GM23338 (cell line): ENCODE measurements around the gene COX6B1. TPM values are rescaled to one million over a fixed set of nuclear protein-coding genes. Genes with fewer than 3 reads are reported as not detected.
A peak's percentile ranks its signal among the peaks of the same experiment; 100 is the strongest.

Experiments
- ATAC-seq: fragments of 200-7000 bp; cut with Tn5 transposase; 3 replicates; pipeline ENCODE4 v1.9.1; 2020
- DNase-seq: peaks from one replicate; pipeline ENCODE4 v3.0.0-alpha.2; 2015; ENCODE audit warnings: low spot score
- H2AFZ ChIP-seq: fragments of 200-600 bp; sonication (generic); 2 replicates; pipeline ENCODE4 v1.8.0; 2016; ENCODE audit warnings: antibody characterized with exemption, mild to moderate bottlenecking, moderate library complexity
- H3F3A ChIP-seq: fragments of 200-600 bp; sonication (generic); replicated peaks from 2 replicates; pipeline ENCODE4 v1.8.0; 2017; ENCODE audit warnings: antibody characterized with exemption, mixed run types, low read depth
- H3K27ac ChIP-seq: fragments of 200-600 bp; sonication (generic); 2 replicates; pipeline ENCODE4 v1.6.1; 2016; ENCODE audit warnings: low read depth
- H3K27me3 ChIP-seq: fragments of 200-600 bp; sonication (generic); 2 replicates; pipeline ENCODE4 v1.8.0; 2016; ENCODE audit warnings: mild to moderate bottlenecking, mixed run types, moderate library complexity; ENCODE audit not compliant: insufficient read depth
- H3K36me3 ChIP-seq: fragments of 200-600 bp; sonication (generic); 2 replicates; pipeline ENCODE4 v1.8.0; 2016; ENCODE audit warnings: mild to moderate bottlenecking; ENCODE audit not compliant: insufficient read depth
- H3K4me1 ChIP-seq: fragments of 200-600 bp; sonication (generic); 2 replicates; pipeline ENCODE4 v1.8.0; 2016; ENCODE audit warnings: mild to moderate bottlenecking, moderate library complexity; ENCODE audit not compliant: insufficient read depth
- H3K4me2 ChIP-seq: fragments of 200-600 bp; sonication (generic); 2 replicates; pipeline ENCODE4 v1.7.1; 2017; ENCODE audit warnings: mixed run types
- H3K4me3 ChIP-seq: fragments of 200-600 bp; sonication (generic); 2 replicates; pipeline ENCODE4 v1.6.1; 2016; ENCODE audit warnings: mixed run types
- H3K79me2 ChIP-seq: fragments of 200-600 bp; sonication (generic); replicated peaks from 2 replicates; pipeline ENCODE4 v1.8.0; 2017; ENCODE audit warnings: mild to moderate bottlenecking; ENCODE audit not compliant: insufficient read depth
- H3K9me2 ChIP-seq: fragments of 200-600 bp; sonication (generic); 2 replicates; pipeline ENCODE4 v1.8.0; 2017; ENCODE audit not compliant: insufficient read depth
- H4K20me1 ChIP-seq: fragments of 200-600 bp; sonication (generic); replicated peaks from 2 replicates; pipeline ENCODE4 v1.8.0; 2017; ENCODE audit warnings: mild to moderate bottlenecking; ENCODE audit not compliant: insufficient read depth
- H3K27ac Mint-ChIP-seq: 2 replicates; pipeline ENCODE4 v1.8.0; 2020; ENCODE audit warnings: inconsistent platforms, mild to moderate bottlenecking, moderate library complexity, mixed read lengths
- H3K27me3 Mint-ChIP-seq: 3 replicates; pipeline ENCODE4 v1.8.0; 2022; ENCODE audit warnings: low read depth, mild to moderate bottlenecking, moderate library complexity, mixed read lengths, inconsistent platforms; ENCODE audit not compliant: insufficient read depth, poor library complexity
- H3K36me3 Mint-ChIP-seq: 3 replicates; pipeline ENCODE4 v1.8.0; 2021; ENCODE audit warnings: low read depth, mild to moderate bottlenecking, inconsistent platforms, moderate library complexity, mixed read lengths
- H3K4me1 Mint-ChIP-seq: 3 replicates; pipeline ENCODE4 v1.8.0; 2020; ENCODE audit warnings: mild to moderate bottlenecking, inconsistent platforms, mixed read lengths
- H3K4me3 Mint-ChIP-seq: 3 replicates; pipeline ENCODE4 v1.8.0; 2021; ENCODE audit warnings: moderate library complexity, mild to moderate bottlenecking, inconsistent platforms, mixed read lengths
- H3K9me3 Mint-ChIP-seq: 3 replicates; pipeline ENCODE4 v1.8.0; 2020; ENCODE audit warnings: moderate library complexity, mild to moderate bottlenecking, inconsistent platforms, mixed read lengths
- CREB1 ChIP-seq: fragments of 250-450 bp; sonication (Bioruptor Pico); IDR thresholded peaks from 2 replicates; pipeline ENCODE4 v1.5.0; 2020; ENCODE audit warnings: low read depth, mild to moderate bottlenecking, moderate library complexity
- EZH2 ChIP-seq: fragments of 200-600 bp; sonication (generic); IDR thresholded peaks from one replicate; pipeline ENCODE4 v1.8.0; 2017; ENCODE audit warnings: antibody characterized with exemption, mild to moderate bottlenecking, low read depth; ENCODE audit not compliant: unreplicated experiment
- JUNB ChIP-seq: IDR thresholded peaks from one replicate; pipeline ENCODE4 v1.6.1; 2016; ENCODE audit warnings: antibody characterized with exemption; ENCODE audit not compliant: unreplicated experiment
- POLR2AphosphoS5 ChIP-seq: IDR thresholded peaks from 2 replicates; pipeline ENCODE4 v1.6.1; 2016; ENCODE audit warnings: antibody characterized with exemption, low read depth
- ZNF331 ChIP-seq: fragments of 250-450 bp; sonication (Bioruptor Pico); IDR thresholded peaks from 2 replicates; pipeline ENCODE4 v1.5.0; 2020; ENCODE audit warnings: low read depth, mild to moderate bottlenecking, moderate library complexity
- long read RNA-seq: library from polyadenylated mRNA; unstranded; transcript quantifications from one replicate; pipeline ENCODE4 v2.0.0, GENCODE V29; 2020; ENCODE audit not compliant: unreplicated experiment
- polyA plus RNA-seq: library from polyadenylated mRNA; unstranded; fragments of >200 nt; fragmentation: Nextera tagmentation; extraction: Ambion mirVana; gene quantifications from 2 replicates; pipeline ENCODE4 v1.2.1, GENCODE V29; 2016
- total RNA-seq: library from RNA; depleted of rRNA; stranded (reverse); fragments of >200 nt; shearing (Covaris generic); gene quantifications from 2 replicates; pipeline ENCODE4 v1.2.3, GENCODE V29; 2014; rRNA removed
- TF ChIP-seq, protein P1 (sequence below): IDR thresholded peaks from one replicate; pipeline ENCODE4 v1.6.1; 2018; ENCODE audit warnings: antibody characterized with exemption; ENCODE audit not compliant: unreplicated experiment
- TF ChIP-seq, protein P2 (sequence below): IDR thresholded peaks from 2 replicates; pipeline ENCODE4 v1.6.1; 2016; ENCODE audit warnings: antibody characterized with exemption
- TF ChIP-seq, protein P3 (sequence below), 2 experiments: fragments of 200-600 bp in 1 of 2; sonication (generic) in 1 of 2; conservative IDR thresholded peaks; 2 replicates each; pipeline versions ENCODE4 v1.5.1 to v1.6.1; 2016 to 2017; ENCODE audit warnings: antibody characterized with exemption in 2 of 2, low read depth in 2 of 2, mild to moderate bottlenecking in 2 of 2, moderate library complexity in 1 of 2

Gene COX6B1, protein sequence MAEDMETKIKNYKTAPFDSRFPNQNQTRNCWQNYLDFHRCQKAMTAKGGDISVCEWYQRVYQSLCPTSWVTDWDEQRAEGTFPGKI
- total RNA-seq: 564 and 722 TPM in 2 replicates
- polyA plus RNA-seq: 1,532 and 1,702 TPM in 2 replicates
- long read RNA-seq, transcript COX6B1-201 (4 exons, 667 nt): major isoform, 241 of 248 reads
- long read RNA-seq, partial matches to known transcripts: 4 of 248 reads
- long read RNA-seq, other reads (novel, unspliced or antisense): 3 of 248 reads

DNA sequence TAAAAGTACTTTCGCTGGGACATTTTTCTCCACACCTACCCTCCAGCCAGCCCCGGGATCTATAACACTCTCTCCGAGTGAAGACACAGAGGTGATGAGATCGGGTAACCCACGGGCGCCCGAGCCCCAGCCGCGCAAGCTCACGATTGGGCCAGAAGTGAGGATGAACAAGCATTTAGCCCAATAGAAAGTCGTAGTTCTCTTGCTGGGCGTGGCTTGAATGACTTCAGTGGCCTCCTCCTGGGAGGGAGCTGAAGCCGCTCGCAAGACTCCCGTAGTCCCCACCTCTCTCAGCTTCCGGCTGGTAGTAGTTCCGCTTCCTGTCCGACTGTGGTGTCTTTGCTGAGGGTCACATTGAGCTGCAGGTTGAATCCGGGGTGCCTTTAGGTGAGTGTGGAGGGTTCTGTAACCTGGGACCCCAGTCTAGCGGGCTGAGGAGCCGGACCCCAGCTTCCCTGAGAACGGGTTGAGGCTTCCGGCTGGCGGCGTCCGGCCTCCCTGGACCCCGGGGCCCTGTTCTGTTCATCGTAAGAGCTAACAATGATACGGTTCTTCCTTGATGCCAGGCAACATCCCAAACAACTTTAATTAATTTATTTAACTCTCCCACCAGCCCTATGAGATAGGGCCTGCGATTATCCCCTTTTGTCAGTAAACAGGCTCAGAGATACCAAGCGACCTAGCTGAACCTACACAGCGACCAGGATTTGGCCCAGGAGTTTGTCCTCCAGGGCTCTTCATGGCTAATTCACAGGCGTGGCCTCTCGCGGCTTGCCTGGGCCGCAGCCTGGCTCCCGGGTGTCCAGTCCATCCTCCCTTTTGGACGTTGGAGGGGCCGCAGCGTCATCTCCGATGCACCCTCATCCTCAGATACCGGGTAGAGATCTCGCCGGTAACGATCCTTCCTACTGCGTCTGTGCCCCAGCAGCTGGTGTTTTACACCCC lies at the start of gene COX6B1:
Gene COX6B1 (plus strand): TSS at position 307 of the 945 bp plus-strand sequence. CDS start 2,921 bp downstream, outside the sequence.
- DNase-seq (peak; percentile 99), ATAC-seq (peak; percentile 47)
- H3K27me3 ChIP-seq: peaks cover 15% of the 10 kb centered on the region; the same call in 1 of the 2 replicates
- H3K79me2 ChIP-seq: peaks cover 21% of the 10 kb centered on the region
- Mint-ChIP-seq H3K4me3 (peak within 1 kb of the TSS; percentile 98), H3K27me3 (peaks cover 27% of the 10 kb centered on the region), H3K4me1 (peaks cover 12% of the 10 kb centered on the region), H3K36me3 (peaks cover 19% of the 10 kb centered on the region), H3K27ac (peak within 1 kb of the TSS; percentile 86), H3K9me3 (no peaks in the 10 kb centered on the region)
- TF ChIP-seq, protein P1, sequence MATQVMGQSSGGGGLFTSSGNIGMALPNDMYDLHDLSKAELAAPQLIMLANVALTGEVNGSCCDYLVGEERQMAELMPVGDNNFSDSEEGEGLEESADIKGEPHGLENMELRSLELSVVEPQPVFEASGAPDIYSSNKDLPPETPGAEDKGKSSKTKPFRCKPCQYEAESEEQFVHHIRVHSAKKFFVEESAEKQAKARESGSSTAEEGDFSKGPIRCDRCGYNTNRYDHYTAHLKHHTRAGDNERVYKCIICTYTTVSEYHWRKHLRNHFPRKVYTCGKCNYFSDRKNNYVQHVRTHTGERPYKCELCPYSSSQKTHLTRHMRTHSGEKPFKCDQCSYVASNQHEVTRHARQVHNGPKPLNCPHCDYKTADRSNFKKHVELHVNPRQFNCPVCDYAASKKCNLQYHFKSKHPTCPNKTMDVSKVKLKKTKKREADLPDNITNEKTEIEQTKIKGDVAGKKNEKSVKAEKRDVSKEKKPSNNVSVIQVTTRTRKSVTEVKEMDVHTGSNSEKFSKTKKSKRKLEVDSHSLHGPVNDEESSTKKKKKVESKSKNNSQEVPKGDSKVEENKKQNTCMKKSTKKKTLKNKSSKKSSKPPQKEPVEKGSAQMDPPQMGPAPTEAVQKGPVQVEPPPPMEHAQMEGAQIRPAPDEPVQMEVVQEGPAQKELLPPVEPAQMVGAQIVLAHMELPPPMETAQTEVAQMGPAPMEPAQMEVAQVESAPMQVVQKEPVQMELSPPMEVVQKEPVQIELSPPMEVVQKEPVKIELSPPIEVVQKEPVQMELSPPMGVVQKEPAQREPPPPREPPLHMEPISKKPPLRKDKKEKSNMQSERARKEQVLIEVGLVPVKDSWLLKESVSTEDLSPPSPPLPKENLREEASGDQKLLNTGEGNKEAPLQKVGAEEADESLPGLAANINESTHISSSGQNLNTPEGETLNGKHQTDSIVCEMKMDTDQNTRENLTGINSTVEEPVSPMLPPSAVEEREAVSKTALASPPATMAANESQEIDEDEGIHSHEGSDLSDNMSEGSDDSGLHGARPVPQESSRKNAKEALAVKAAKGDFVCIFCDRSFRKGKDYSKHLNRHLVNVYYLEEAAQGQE: no peak
- TF ChIP-seq CREB1 (CRISPR knock-in tag): peak; percentile 30; the same call in 1 of the 2 replicates
- TF ChIP-seq, protein P2, sequence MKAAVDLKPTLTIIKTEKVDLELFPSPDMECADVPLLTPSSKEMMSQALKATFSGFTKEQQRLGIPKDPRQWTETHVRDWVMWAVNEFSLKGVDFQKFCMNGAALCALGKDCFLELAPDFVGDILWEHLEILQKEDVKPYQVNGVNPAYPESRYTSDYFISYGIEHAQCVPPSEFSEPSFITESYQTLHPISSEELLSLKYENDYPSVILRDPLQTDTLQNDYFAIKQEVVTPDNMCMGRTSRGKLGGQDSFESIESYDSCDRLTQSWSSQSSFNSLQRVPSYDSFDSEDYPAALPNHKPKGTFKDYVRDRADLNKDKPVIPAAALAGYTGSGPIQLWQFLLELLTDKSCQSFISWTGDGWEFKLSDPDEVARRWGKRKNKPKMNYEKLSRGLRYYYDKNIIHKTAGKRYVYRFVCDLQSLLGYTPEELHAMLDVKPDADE: peak; percentile 49; the same call in 1 of the 2 replicates
- TF ChIP-seq EZH2: no peak
- no peak for TF ChIP-seq JUNB
- TF ChIP-seq POLR2AphosphoS5: peak; percentile 93
- TF ChIP-seq, protein P3, sequence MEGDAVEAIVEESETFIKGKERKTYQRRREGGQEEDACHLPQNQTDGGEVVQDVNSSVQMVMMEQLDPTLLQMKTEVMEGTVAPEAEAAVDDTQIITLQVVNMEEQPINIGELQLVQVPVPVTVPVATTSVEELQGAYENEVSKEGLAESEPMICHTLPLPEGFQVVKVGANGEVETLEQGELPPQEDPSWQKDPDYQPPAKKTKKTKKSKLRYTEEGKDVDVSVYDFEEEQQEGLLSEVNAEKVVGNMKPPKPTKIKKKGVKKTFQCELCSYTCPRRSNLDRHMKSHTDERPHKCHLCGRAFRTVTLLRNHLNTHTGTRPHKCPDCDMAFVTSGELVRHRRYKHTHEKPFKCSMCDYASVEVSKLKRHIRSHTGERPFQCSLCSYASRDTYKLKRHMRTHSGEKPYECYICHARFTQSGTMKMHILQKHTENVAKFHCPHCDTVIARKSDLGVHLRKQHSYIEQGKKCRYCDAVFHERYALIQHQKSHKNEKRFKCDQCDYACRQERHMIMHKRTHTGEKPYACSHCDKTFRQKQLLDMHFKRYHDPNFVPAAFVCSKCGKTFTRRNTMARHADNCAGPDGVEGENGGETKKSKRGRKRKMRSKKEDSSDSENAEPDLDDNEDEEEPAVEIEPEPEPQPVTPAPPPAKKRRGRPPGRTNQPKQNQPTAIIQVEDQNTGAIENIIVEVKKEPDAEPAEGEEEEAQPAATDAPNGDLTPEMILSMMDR (conservative IDR thresholded peaks at IDR 0.05; ENCODE audit: low read depth in 2 of 2): no peak
- no peak for TF ChIP-seq ZNF331 (CRISPR knock-in tag)
- H3K4me2 ChIP-seq: peak within 1 kb of the TSS; percentile 97
- no peak within 1 kb of the TSS for H3K27ac ChIP-seq
- 0 out of 2 replicates have a peak, but pooled peaks cover 4% of the 10 kb centered on the region for H3K36me3 ChIP-seq
- H2AFZ ChIP-seq: peak within 1 kb of the TSS; percentile 28; the same call in 1 of the 2 replicates
- H4K20me1 ChIP-seq: peaks cover 3% of the 10 kb centered on the region
- 0 out of 2 replicates have a peak, but pooled peaks cover 7% of the 10 kb centered on the region for H3F3A ChIP-seq
- no peaks in the 10 kb centered on the region for H3K9me2 ChIP-seq
- peaks cover 11% of the 10 kb centered on the region for H3K4me1 ChIP-seq
- peak within 1 kb of the TSS; percentile 90 for H3K4me3 ChIP-seq
